ENCODE measurements around the gene KCNN3.

- TF ChIP-seq REST (IDR thresholded peaks at IDR 0.05; ENCODE audit: insufficient read depth in 1 of 2, low read depth in 2 of 2, low read length in 2 of 2) (no peak), POLR2AphosphoS5 (IDR thresholded peaks at IDR 0.05; ENCODE audit: low read depth, low read length) (no peak), SIN3A (IDR thresholded peaks at IDR 0.05; ENCODE audit: borderline replicate concordance, insufficient read depth, low read length) (no peak)
Observed at GRCh38 chr1:154712166-154712810, 157.8 kb downstream of the KCNN3 start.

Measured in PFSK-1 (cell line).